H9 (cell line): ENCODE data around the gene SWAP70. TPM values are rescaled to one million over a fixed set of nuclear protein-coding genes. Genes with fewer than 3 reads are reported as not detected.
A peak's percentile ranks its signal among the peaks of the same experiment; 100 is the strongest.

ENCODE experiments used
- DNase-seq: peaks from one replicate; pipeline ENCODE4 v3.0.0-alpha.2; 2017
- H2AFZ ChIP-seq: one replicate; pipeline ENCODE4 v1.6.1; 2013; ENCODE audit warnings: mild to moderate bottlenecking, low read length, control low read depth, moderate library complexity
- H2AK5ac ChIP-seq: 2 replicates; pipeline ENCODE4 v1.6.1; 2013; ENCODE audit warnings: low read length, control low read depth, mixed read lengths; ENCODE audit not compliant: insufficient read length
- H2BK120ac ChIP-seq: one replicate; pipeline ENCODE4 v1.6.1; 2013; ENCODE audit warnings: low read depth, mild to moderate bottlenecking, low read length, control low read depth, inconsistent platforms; ENCODE audit not compliant: poor library complexity, severe bottlenecking
- H2BK12ac ChIP-seq: 2 replicates; pipeline ENCODE4 v1.6.1; 2013; ENCODE audit warnings: low read length, control low read depth, mixed read lengths, low read depth; ENCODE audit not compliant: insufficient read length
- H2BK15ac ChIP-seq: 2 replicates; pipeline ENCODE4 v1.6.1; 2013; ENCODE audit warnings: low read depth, low read length, control low read depth
- H2BK20ac ChIP-seq: one replicate; pipeline ENCODE4 v1.6.1; 2013; ENCODE audit warnings: low read depth, mild to moderate bottlenecking, low read length, control low read depth, inconsistent platforms; ENCODE audit not compliant: poor library complexity, severe bottlenecking
- H2BK5ac ChIP-seq: 2 replicates; pipeline ENCODE4 v1.6.1; 2013; ENCODE audit warnings: low read length, control low read depth, mixed read lengths; ENCODE audit not compliant: insufficient read length
- H3K14ac ChIP-seq: 2 replicates; pipeline ENCODE4 v1.6.1; 2013; ENCODE audit warnings: low read length, control low read depth; ENCODE audit not compliant: insufficient read depth
- H3K18ac ChIP-seq: 2 replicates; pipeline ENCODE4 v1.6.1; 2013; ENCODE audit warnings: low read depth, mild to moderate bottlenecking, mixed read lengths, low read length, control low read depth; ENCODE audit not compliant: insufficient read length
- H3K23ac ChIP-seq: 2 replicates; pipeline ENCODE4 v1.6.1; 2013; ENCODE audit warnings: low read length, control low read depth, mixed read lengths, low read depth; ENCODE audit not compliant: insufficient read length
- H3K23me2 ChIP-seq: 2 replicates; pipeline ENCODE4 v1.6.1; 2013; ENCODE audit warnings: low read depth, mild to moderate bottlenecking, mixed read lengths, low read length, control low read depth; ENCODE audit not compliant: insufficient read length, poor library complexity, severe bottlenecking
- H3K27ac ChIP-seq: 2 replicates; pipeline ENCODE4 v1.5.1; 2013; ENCODE audit warnings: low read length, control low read depth, mixed read lengths, low read depth; ENCODE audit not compliant: insufficient read length
- H3K27me3 ChIP-seq: 2 replicates; pipeline ENCODE4 v1.6.1; 2013; ENCODE audit warnings: low read length, control low read depth, inconsistent platforms; ENCODE audit not compliant: insufficient read depth
- H3K4ac ChIP-seq: 2 replicates; pipeline ENCODE4 v1.6.1; 2013; ENCODE audit warnings: low read depth, mild to moderate bottlenecking, control low read depth, inconsistent platforms, low read length, moderate library complexity
- H3K4me1 ChIP-seq: 2 replicates; pipeline ENCODE4 v1.6.1; 2013; ENCODE audit warnings: low read length, control low read depth, inconsistent platforms; ENCODE audit not compliant: insufficient read depth
- H3K4me2 ChIP-seq: 2 replicates; pipeline ENCODE4 v1.6.1; 2013; ENCODE audit warnings: low read length, control low read depth, mixed read lengths; ENCODE audit not compliant: insufficient read length, insufficient read depth
- H3K56ac ChIP-seq: 2 replicates; pipeline ENCODE4 v1.6.1; 2013; ENCODE audit warnings: low read depth, mild to moderate bottlenecking, mixed read lengths, low read length, control low read depth; ENCODE audit not compliant: insufficient read length
- H3K79me1 ChIP-seq: 2 replicates; pipeline ENCODE4 v1.6.1; 2013; ENCODE audit warnings: low read depth, mild to moderate bottlenecking, moderate library complexity, low read length, control low read depth, inconsistent platforms; ENCODE audit not compliant: insufficient read depth, poor library complexity, severe bottlenecking
- H3K79me2 ChIP-seq: 2 replicates; pipeline ENCODE4 v1.6.1; 2013; ENCODE audit warnings: low read length, control low read depth, inconsistent platforms; ENCODE audit not compliant: insufficient read depth
- H3K9ac ChIP-seq: 2 replicates; pipeline ENCODE4 v1.6.1; 2013; ENCODE audit warnings: low read length, control low read depth, mixed read lengths; ENCODE audit not compliant: insufficient read length; ENCODE audit errors: extremely low read depth
- H3K9me3 ChIP-seq: one replicate; pipeline ENCODE4 v1.6.1; 2013; ENCODE audit warnings: low read depth, low read length, inconsistent platforms; ENCODE audit not compliant: control insufficient read depth
- H3T11ph ChIP-seq: one replicate; pipeline ENCODE4 v1.6.1; 2013; ENCODE audit warnings: mild to moderate bottlenecking, low read length, control low read depth, inconsistent platforms
- H4K20me1 ChIP-seq: one replicate; pipeline ENCODE4 v1.6.1; 2013; ENCODE audit not compliant: control insufficient read depth, insufficient read length, insufficient read depth
- H4K5ac ChIP-seq: 2 replicates; pipeline ENCODE4 v1.6.1; 2013; ENCODE audit warnings: low read depth, mild to moderate bottlenecking, mixed read lengths, low read length, control low read depth; ENCODE audit not compliant: insufficient read length
- H4K8ac ChIP-seq: replicated peaks from 2 replicates; pipeline ENCODE4 v1.6.1; 2013; ENCODE audit warnings: low read length, control low read depth, mixed read lengths, low read depth; ENCODE audit not compliant: insufficient read length
- H4K91ac ChIP-seq: 2 replicates; pipeline ENCODE4 v1.6.1; 2013; ENCODE audit warnings: low read depth, mild to moderate bottlenecking, moderate library complexity, mixed read lengths, low read length, control low read depth; ENCODE audit not compliant: insufficient read length
- H3K27ac Mint-ChIP-seq, 3 experiments: 2 replicates in 2 of 3; 3 replicates in 1 of 3; pipeline ENCODE4 v1.8.0; 2020 to 2021; ENCODE audit warnings: mixed read lengths in 3 of 3, mild to moderate bottlenecking in 1 of 3, moderate library complexity in 1 of 3
- H3K27me3 Mint-ChIP-seq: 2 replicates; pipeline ENCODE4 v1.8.0; 2021; ENCODE audit warnings: low read depth, mild to moderate bottlenecking, moderate library complexity, mixed read lengths
- H3K36me3 Mint-ChIP-seq, 3 experiments: 2 replicates in 2 of 3; 3 replicates in 1 of 3; pipeline ENCODE4 v1.8.0; 2020 to 2021; ENCODE audit warnings: low read depth in 3 of 3, mixed read lengths in 3 of 3; ENCODE audit not compliant: insufficient read depth in 1 of 3
- H3K4me1 Mint-ChIP-seq, 2 experiments: 2 replicates each; pipeline ENCODE4 v1.8.0; 2020; ENCODE audit warnings: mixed read lengths in 2 of 2
- H3K4me3 Mint-ChIP-seq, 2 experiments: 2 replicates in 1 of 2; 3 replicates in 1 of 2; pipeline ENCODE4 v1.8.0; 2020 to 2021; ENCODE audit warnings: mild to moderate bottlenecking in 2 of 2, mixed read lengths in 2 of 2, moderate library complexity in 1 of 2
- H3K9me3 Mint-ChIP-seq, 2 experiments: 2 replicates in 1 of 2; 3 replicates in 1 of 2; pipeline ENCODE4 v1.8.0; 2020; ENCODE audit warnings: mild to moderate bottlenecking in 2 of 2, mixed read lengths in 2 of 2, moderate library complexity in 1 of 2
- WGBS: extraction: QIAGEN DNeasy Blood & Tissue Kit; methylation state at CpG from one replicate; pipeline ENCODE4 v1.1.7; 2013; ENCODE audit warnings: missing lambda C conversion rate, low lambda C conversion rate, mixed read lengths; ENCODE audit not compliant: insufficient read length; ENCODE audit errors: extremely low coverage; 5-methylcytosine and 5-hydroxymethylcytosine counted together
- total RNA-seq: library from RNA; stranded (reverse); gene quantifications from 2 replicates; pipeline ENCODE4 v1.2.1, GENCODE V29; 2021
- TF ChIP-seq, protein P1 (sequence below): fragments of 200-600 bp; sonication (generic); conservative IDR thresholded peaks from 3 replicates; pipeline ENCODE4 v1.8.0; 2021; ENCODE audit warnings: antibody characterized with exemption, mild to moderate bottlenecking

Gene SWAP70
- total RNA-seq, 1 experiment from 2014 or later, result 34.4 TPM

DNA sequence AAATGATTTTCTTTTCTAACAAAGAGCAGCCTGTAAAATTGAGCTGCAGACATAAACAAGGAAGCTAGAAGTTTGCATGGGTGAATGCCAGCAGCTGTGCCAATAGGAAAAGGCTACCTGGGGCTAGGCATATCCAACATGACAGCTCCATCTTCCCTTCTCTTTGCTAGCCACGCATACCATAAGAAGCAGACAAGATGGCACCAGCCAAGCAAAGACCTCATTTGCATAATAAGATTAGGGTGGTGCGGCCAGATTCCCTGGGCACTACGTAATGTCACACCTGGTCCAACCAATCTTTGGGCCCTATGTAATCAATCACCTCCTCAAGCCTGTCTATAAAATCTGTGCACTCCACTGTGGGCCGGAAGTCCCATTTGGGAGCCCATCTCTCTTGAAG, 108.3 kb downstream of the SWAP70 start:
- H3K9me3 Mint-ChIP-seq, result no peaks in the 10 kb centered on the region
- Histone ChIP-seq H2AK5ac (no peak overlapping the region), H2BK120ac (no peak overlapping the region), H3K79me1 (no peaks in the 10 kb centered on the region), H3K27ac (no peak overlapping the region), H4K91ac (no peak overlapping the region), H2BK15ac (no peak overlapping the region), H3K23me2 (no peaks in the 10 kb centered on the region), H3K4me2 (no peak overlapping the region), H4K20me1 (no peaks in the 10 kb centered on the region), H3K4me1 (peaks cover 4% of the 10 kb centered on the region; the same call in 1 of the 2 replicates), H3K9ac (no peak overlapping the region), H3T11ph (no peak overlapping the region), H3K56ac (no peak overlapping the region), H4K8ac (no peak overlapping the region), H3K18ac (no peak overlapping the region), H2BK12ac (no peak overlapping the region), H3K9me3 (no peaks in the 10 kb centered on the region), H2BK5ac (no peak overlapping the region), H3K4ac (no peak overlapping the region), H2BK20ac (no peak overlapping the region), H2AFZ (no peak overlapping the region), H3K23ac (no peak overlapping the region), H3K14ac (no peak overlapping the region), H3K79me2 (no peaks in the 10 kb centered on the region), H4K5ac (no peak overlapping the region), H3K27me3 (no peaks in the 10 kb centered on the region)
- H3K27ac Mint-ChIP-seq, result peak overlapping the region in 1 of 3 experiments; percentile 8; a peak in 1 of 7 replicates
- H3K4me1 Mint-ChIP-seq, result peaks cover 33 to 34% of the 10 kb centered on the region in 2 experiments
- TF ChIP-seq, protein P1, sequence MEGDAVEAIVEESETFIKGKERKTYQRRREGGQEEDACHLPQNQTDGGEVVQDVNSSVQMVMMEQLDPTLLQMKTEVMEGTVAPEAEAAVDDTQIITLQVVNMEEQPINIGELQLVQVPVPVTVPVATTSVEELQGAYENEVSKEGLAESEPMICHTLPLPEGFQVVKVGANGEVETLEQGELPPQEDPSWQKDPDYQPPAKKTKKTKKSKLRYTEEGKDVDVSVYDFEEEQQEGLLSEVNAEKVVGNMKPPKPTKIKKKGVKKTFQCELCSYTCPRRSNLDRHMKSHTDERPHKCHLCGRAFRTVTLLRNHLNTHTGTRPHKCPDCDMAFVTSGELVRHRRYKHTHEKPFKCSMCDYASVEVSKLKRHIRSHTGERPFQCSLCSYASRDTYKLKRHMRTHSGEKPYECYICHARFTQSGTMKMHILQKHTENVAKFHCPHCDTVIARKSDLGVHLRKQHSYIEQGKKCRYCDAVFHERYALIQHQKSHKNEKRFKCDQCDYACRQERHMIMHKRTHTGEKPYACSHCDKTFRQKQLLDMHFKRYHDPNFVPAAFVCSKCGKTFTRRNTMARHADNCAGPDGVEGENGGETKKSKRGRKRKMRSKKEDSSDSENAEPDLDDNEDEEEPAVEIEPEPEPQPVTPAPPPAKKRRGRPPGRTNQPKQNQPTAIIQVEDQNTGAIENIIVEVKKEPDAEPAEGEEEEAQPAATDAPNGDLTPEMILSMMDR, result no peak
- H3K27me3 Mint-ChIP-seq, result no peaks in the 10 kb centered on the region
- no peak for DNase-seq
- peaks cover 0 to 2% (median 2%) of the 10 kb centered on the region in 3 experiments; a peak in 1 of 7 replicates for H3K36me3 Mint-ChIP-seq
- no peak overlapping the region for H3K4me3 Mint-ChIP-seq
- no CpG with 5 or more reads among the region's 4 CpGs for WGBS
